NCI-H2171 (cell line): Measurements from ENCODE around the gene SYTL3.
"Not testable (repeated sequence)": the region's sequence is repeated elsewhere in the genome, so short reads cannot be mapped to it uniquely, and the experiment has no call there.

Experiments used
- DNase-seq: peaks from one replicate; lab custom pipeline; 2025; lab: John Stamatoyannopoulos, UW

Gene SYTL3

GRCh38 chr6:158662954-158663624, 13.2 kb downstream of the SYTL3 start:
- no peak for DNase-seq

DNA sequence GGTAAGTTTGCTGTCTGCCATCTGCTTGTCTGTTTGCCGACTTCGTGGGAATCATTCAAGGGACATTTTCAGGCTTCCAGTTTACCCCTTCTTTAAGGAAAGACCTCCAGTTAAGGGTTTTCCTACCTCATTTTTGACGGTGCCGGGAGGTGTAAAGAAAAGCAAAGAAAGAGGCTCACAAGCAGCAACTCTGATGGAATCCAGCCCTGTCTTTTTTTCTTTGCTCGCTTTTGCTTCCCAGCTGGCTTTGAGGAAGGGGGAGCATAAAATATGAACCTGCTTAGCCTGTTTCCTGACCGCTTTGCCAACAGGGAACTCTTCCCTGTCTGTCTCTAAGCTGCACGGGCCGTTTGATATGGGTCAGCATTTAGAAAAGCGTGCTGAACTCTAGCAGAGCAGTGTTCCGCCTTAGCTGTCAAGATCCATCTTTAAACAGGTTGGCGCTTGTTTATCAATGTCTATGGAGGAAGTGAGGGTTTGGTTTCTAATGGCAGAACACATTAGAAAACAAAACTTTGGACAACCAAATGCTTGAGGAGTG, 13.8 kb downstream of the SYTL3 start:
- DNase-seq = no peak

DNA sequence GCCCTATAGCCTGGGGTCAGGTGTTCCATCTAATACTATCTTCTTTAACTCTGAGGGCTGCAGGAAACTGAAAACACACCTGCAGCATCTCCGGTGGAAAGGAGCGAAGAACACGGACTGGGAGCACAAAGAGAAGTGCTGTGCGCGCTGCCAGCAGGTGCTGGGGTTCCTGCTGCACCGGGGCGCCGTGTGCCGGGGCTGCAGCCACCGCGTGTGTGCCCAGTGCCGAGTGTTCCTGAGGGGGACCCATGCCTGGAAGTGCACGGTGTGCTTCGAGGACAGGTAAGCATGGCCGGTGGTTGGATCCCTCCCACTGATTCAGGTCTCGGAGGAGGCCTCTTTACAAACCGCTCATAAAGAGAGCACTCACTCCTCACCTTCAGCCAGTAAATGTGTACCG, 15.5 kb downstream of the SYTL3 start:
- no peak for DNase-seq

DNA sequence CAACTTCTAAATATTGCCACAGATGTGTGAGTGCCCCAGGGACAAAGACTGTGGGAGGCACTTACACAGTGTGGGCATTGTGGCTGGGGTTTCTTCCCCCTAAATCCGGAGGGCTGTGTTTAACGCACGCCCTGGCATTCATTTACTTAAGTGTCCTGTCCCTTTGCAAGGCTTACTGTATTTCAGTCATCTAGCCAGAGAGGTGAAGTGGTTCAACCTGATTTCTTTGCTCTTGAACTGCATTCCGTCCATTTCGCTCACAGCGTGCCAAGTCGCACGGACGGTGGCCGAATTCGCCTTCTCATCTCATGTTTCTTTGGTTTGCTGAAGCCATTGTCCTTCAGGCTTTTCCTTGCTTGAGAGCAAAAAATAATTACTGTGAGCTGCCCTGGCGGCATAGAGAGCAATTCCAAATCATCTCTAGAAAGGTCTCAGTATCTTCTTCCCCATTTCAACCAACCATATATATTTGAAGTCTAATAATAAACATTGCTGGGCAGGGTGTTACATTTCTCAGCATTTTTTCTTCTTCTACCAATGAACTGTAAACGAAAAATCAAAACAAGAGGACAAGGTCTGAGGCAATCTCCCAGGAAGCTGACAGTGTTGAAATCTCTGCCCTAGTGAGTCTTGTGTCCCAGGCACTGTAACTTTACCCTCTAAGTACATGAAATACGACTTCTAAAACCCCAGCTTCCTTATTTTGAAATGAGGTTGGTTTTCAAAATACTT, 16.9 kb downstream of the SYTL3 start:
- DNase-seq = no peak

DNA sequence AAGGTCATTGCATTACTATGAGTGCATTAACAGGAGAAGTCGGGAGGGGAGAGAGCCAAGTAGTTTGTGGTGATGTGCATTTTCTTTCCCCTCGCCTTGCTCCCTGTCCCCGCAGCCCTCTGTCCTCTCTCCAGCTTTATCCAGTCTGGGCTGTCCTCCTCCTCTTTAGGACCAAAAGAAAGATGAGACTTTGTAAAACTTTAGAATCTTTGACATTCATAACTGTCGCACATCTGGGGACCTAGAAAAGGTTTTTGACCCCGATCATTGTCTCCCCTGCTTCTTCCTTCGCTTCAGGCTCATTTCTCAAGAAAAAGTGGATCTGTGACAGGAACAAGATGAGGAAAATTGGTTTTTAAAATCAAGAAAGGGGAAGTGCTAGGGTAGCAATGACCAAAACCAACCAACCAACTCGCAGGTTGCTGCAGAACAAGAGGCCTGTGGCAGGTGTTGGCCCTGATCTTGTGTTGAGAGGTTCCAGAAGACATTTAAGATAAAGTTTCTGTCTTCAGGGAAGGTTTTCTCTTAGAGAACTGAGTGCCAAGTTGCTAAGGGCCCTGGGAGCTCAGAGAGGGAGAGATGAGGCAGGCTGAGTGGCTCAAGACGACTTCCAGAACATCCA, 17.6 kb downstream of the SYTL3 start:
- no peak for DNase-seq

GRCh38 chr6:158668707-158669103, 18.9 kb downstream of the SYTL3 start:
- no peak for DNase-seq

- DNase-seq = no peak
These were observed 19.5 kb downstream of the SYTL3 start for GRCh38 chr6:158669145-158670035.

DNA sequence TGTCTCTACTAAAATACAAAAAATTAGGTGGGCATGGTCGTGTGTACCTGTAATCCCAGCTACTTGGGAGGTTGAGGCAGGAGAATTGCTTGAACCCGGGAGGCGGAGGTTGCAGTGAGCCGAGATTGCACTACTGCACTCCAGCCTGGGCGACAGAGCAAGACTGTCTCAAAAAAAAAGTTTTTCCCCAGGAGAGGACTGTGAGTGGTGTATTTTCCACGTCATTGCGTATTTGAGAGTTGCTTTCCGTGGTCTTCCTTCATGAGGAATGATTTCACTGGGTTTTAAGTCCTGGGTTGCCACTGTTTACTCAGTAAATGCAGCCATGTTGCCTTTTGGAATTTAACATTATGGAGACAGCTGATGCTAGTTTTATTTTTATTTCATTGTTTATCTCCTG, 22.3 kb downstream of the SYTL3 start:
- not testable (repeated sequence) for DNase-seq

- no peak for DNase-seq
These were observed 22.9 kb downstream of the SYTL3 start for GRCh38 chr6:158672726-158673125.

GRCh38 chr6:158674342-158675131, 24.7 kb downstream of the SYTL3 start:
- DNase-seq = no peak

GRCh38 chr6:158677094-158677493, 27.2 kb downstream of the SYTL3 start:
- not testable (repeated sequence) for DNase-seq

GRCh38 chr6:158677906-158678578, 28.2 kb downstream of the SYTL3 start:
- no peak for DNase-seq

DNA sequence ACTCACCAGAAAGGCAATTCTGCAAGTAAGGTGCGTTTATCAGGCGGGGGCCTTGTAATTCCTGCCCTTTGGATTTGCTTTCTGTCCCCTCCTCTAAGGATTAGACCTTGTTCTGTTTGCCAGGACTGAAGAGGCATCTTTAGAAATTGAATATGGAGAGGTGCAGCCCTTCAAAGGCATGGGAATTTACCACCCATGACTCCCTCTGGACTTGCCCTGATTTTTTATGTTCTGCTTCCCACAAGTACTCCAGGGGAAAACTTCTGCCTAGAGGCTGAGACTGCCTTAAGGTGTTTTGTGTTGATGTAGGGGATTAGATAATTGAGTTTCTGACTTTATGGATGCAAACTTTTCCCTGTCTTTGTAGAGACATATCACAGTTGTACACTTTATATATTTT, 30.2 kb downstream of the SYTL3 start:
- no peak for DNase-seq

- DNase-seq = no peak
These were observed 30.6 kb downstream of the SYTL3 start for GRCh38 chr6:158680481-158680880.

DNA sequence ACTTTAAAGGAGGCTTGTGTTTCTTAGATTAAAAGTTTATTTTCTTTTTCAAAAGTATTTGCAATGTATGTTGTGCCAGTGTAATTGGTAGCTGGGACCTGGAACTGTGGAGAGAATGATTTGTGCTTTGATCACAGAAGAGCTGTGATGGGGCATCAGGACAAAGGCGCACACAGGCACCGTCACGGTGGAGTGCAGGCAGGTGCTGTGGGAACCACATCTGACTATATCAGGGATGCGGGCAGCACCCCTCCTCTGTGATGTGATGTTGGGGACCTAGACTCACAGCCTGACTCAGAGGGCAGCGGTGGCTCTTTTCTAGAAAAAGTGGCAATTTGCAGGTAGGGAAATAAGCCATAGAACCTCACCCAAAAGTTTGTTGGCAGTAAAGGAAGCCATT, 34.5 kb downstream of the SYTL3 start:
- DNase-seq = no peak

DNA sequence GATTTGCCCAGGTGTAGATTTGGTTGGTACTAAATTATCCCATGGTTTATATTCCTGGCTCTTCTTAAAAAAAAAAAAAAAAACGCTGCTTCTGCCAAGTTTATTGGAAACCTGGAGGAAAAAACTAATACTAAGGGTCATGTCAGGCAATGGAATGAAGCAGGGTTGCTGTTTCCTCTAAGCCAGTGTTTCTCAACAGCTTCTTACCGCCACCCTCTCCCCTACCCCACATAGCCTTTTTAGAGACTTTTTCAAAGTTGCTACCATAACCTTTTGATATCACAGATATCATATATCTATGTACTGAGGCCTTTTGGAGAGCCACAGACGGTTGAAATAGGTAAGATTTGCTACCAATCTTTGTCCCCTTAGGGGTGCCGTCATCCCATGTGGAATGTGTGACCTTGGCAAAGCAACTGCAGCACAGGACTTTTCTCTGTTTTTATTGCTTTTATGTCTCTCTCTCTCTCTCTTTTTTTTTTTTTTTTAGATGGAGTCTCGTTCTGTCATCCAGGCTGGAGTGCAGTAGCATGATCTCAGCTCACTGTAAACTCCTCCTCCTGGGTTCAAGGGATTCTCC, 35.0 kb downstream of the SYTL3 start:
- no peak for DNase-seq

- DNase-seq = no peak
These were observed 36.5 kb downstream of the SYTL3 start for GRCh38 chr6:158686311-158686710.

DNA sequence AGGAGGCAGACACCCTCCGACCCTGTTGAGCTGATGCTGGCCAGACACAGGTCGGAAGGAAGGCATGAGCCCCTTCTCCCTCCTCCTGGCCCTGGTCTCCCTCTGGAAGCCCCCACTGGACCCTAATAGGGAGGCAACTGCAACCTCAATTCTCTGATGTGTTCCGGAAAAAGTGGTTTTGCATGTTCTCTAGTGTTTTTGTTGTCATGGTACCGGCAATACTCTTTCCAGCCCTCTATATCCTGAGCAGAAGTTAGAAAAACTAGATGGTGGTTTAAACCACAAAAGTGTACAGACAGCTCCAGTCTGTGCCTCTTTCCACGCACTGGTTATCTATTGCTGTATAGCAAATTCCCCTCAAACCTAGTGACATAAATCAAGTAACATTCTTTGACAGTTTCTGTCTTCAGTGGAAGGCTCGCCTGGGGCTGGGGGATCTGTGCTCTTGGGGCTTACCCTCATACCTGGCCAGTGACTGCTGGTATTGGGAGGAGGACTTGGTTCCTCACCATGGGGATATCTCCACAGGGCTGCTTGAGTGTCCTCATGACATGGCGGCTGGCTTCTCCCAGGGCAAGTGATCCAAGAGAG, 37.0 kb downstream of the SYTL3 start:
- DNase-seq = no peak

GRCh38 chr6:158687506-158687905, 37.7 kb downstream of the SYTL3 start:
- DNase-seq = no peak

GRCh38 chr6:158688860-158689259, 39.0 kb downstream of the SYTL3 start:
- no peak for DNase-seq
